ENCODE measurements around the gene CD79B. TPM values are rescaled to one million over a fixed set of nuclear protein-coding genes. Genes with fewer than 3 reads are reported as not detected.

Gene CD79B
- total RNA-seq, 1 experiment from 2014 or later, result 0.59 TPM

- Histone ChIP-seq H4K20me1 (ENCODE audit: insufficient read depth) (no peaks in the 10 kb centered on the region), H3K27ac (ENCODE audit: low read depth, low read length) (no peak overlapping the region; the same call in 1 of the 2 replicates), H3K27me3 (ENCODE audit: insufficient read depth, low read length) (no peaks in the 10 kb centered on the region), H2AFZ (ENCODE audit: low read depth, low read length, poor library complexity, severe bottlenecking) (no peak overlapping the region), H3K4me2 (ENCODE audit: low read length) (peak overlapping the region; percentile 78), H3K9me3 (ENCODE audit: control insufficient read depth in 1 of 2, insufficient read depth in 1 of 2, low read depth in 1 of 2, low read length in 2 of 2) (no peaks in the 10 kb centered on the region), H3K36me3 (ENCODE audit: control insufficient read depth in 1 of 2, insufficient read depth in 2 of 2, low read length in 2 of 2) (no peaks in the 10 kb centered on the region), H3K4me1 (ENCODE audit: control insufficient read depth in 1 of 2, insufficient read depth in 2 of 2, low read length in 2 of 2) (peaks cover 23 to 38% of the 10 kb centered on the region in 2 experiments), H3K79me2 (ENCODE audit: insufficient read depth, low read length) (no peaks in the 10 kb centered on the region), H3K9ac (ENCODE audit: low read length) (no peak overlapping the region), H3K4me3 (replicated peaks in 1 of 2; ENCODE audit: low read depth in 1 of 2, low read length in 2 of 2) (no peak overlapping the region), H3K9me2 (ENCODE audit: insufficient read depth) (no peaks in the 10 kb centered on the region)
- CTCF ChIA-PET, result interaction anchor here (1.1 to 2.3 kb wide), 6 partner anchors 10 to 72 kb away, joined by 3 to 10 read pairs (median 4); no protein-coding TSS in a partner anchor
- DNase-seq (ENCODE audit: low read depth, low spot score) (no peak), ATAC-seq (no peak)
- no TSS peak for BruUV-seq (replicated peaks)
- RAD21 ChIA-PET (ENCODE audit: low non-redundant PET in 1 of 2, low total read pairs in 2 of 2, uncharacterized antibody in 2 of 2, unreplicated experiment in 2 of 2), result interaction anchor here (0.6 to 1.0 kb wide), 2 partner anchors 14 to 50 kb away, joined by 3 to 6 read pairs; no protein-coding TSS in a partner anchor
- no peak for TF ChIP-seq SP1 (IDR thresholded peaks at IDR 0.05; ENCODE audit: low read depth)
- no peak for TF ChIP-seq TCF7L2 (IDR thresholded peaks at IDR 0.05; ENCODE audit: borderline replicate concordance, extremely low read depth, insufficient read depth, insufficient read length)
- no peak for TF ChIP-seq ATF3 (IDR thresholded peaks at IDR 0.05)
- no peak for TF ChIP-seq POLR2AphosphoS5 (IDR thresholded peaks at IDR 0.05; ENCODE audit: low read depth, low read length)
- TF ChIP-seq, protein P1, sequence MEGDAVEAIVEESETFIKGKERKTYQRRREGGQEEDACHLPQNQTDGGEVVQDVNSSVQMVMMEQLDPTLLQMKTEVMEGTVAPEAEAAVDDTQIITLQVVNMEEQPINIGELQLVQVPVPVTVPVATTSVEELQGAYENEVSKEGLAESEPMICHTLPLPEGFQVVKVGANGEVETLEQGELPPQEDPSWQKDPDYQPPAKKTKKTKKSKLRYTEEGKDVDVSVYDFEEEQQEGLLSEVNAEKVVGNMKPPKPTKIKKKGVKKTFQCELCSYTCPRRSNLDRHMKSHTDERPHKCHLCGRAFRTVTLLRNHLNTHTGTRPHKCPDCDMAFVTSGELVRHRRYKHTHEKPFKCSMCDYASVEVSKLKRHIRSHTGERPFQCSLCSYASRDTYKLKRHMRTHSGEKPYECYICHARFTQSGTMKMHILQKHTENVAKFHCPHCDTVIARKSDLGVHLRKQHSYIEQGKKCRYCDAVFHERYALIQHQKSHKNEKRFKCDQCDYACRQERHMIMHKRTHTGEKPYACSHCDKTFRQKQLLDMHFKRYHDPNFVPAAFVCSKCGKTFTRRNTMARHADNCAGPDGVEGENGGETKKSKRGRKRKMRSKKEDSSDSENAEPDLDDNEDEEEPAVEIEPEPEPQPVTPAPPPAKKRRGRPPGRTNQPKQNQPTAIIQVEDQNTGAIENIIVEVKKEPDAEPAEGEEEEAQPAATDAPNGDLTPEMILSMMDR (IDR thresholded peaks at IDR 0.05 in 2 of 3, conservative IDR thresholded peaks at IDR 0.05 in 1 of 3; ENCODE audit: borderline replicate concordance in 1 of 3, insufficient read depth in 1 of 3, low read depth in 2 of 3, low read length in 2 of 3), result no peak
- no peak for TF ChIP-seq CEBPB (IDR thresholded peaks at IDR 0.05; ENCODE audit: low read depth)
- no peak for TF ChIP-seq CBX3 (IDR thresholded peaks at IDR 0.05; ENCODE audit: low read depth)
- TF ChIP-seq FOSL1 (IDR thresholded peaks at IDR 0.05; ENCODE audit: low read depth), result no peak
- TF ChIP-seq ZBTB33 (IDR thresholded peaks at IDR 0.05; ENCODE audit: extremely low read depth, insufficient replicate concordance, low read length), result no peak
- no peak for TF ChIP-seq POLR2A (IDR thresholded peaks at IDR 0.05; ENCODE audit: borderline replicate concordance, extremely low read depth, insufficient read depth, insufficient read length)
- no peak for TF ChIP-seq REST (IDR thresholded peaks at IDR 0.05; ENCODE audit: low read depth)
- TF ChIP-seq ZNF274 (IDR thresholded peaks at IDR 0.05; ENCODE audit: low read depth, low read length), result no peak
- no peak for TF ChIP-seq RAD21 (IDR thresholded peaks at IDR 0.05; ENCODE audit: low read depth)
- TF ChIP-seq EZH2 (IDR thresholded peaks at IDR 0.05), result no peak
- TF ChIP-seq YY1 (IDR thresholded peaks at IDR 0.05; ENCODE audit: extremely low read depth, insufficient replicate concordance, low read depth, low read length), result no peak
- intact Hi-C loops (cut with micrococcal nuclease), result no loop called here
- POLR2A ChIA-PET, result no interaction called here
Measured at GRCh38 chr17:63975541-63976092, 43.5 kb upstream of the CD79B start.

Data from HCT116 (cell line).